H9 (cell line): ENCODE results near the gene JMJD1C. TPM values are rescaled to one million over a fixed set of nuclear protein-coding genes. Genes with fewer than 3 reads are reported as not detected.

Experiments
- DNase-seq: peaks from one replicate; pipeline ENCODE4 v3.0.0-alpha.2; 2017
- H2AFZ ChIP-seq: one replicate; pipeline ENCODE4 v1.6.1; 2013; ENCODE audit warnings: mild to moderate bottlenecking, low read length, control low read depth, moderate library complexity
- H2AK5ac ChIP-seq: 2 replicates; pipeline ENCODE4 v1.6.1; 2013; ENCODE audit warnings: low read length, control low read depth, mixed read lengths; ENCODE audit not compliant: insufficient read length
- H2BK120ac ChIP-seq: one replicate; pipeline ENCODE4 v1.6.1; 2013; ENCODE audit warnings: low read depth, mild to moderate bottlenecking, low read length, control low read depth, inconsistent platforms; ENCODE audit not compliant: poor library complexity, severe bottlenecking
- H2BK12ac ChIP-seq: 2 replicates; pipeline ENCODE4 v1.6.1; 2013; ENCODE audit warnings: low read length, control low read depth, mixed read lengths, low read depth; ENCODE audit not compliant: insufficient read length
- H2BK15ac ChIP-seq: 2 replicates; pipeline ENCODE4 v1.6.1; 2013; ENCODE audit warnings: low read depth, low read length, control low read depth
- H2BK20ac ChIP-seq: one replicate; pipeline ENCODE4 v1.6.1; 2013; ENCODE audit warnings: low read depth, mild to moderate bottlenecking, low read length, control low read depth, inconsistent platforms; ENCODE audit not compliant: poor library complexity, severe bottlenecking
- H2BK5ac ChIP-seq: 2 replicates; pipeline ENCODE4 v1.6.1; 2013; ENCODE audit warnings: low read length, control low read depth, mixed read lengths; ENCODE audit not compliant: insufficient read length
- H3K14ac ChIP-seq: 2 replicates; pipeline ENCODE4 v1.6.1; 2013; ENCODE audit warnings: low read length, control low read depth; ENCODE audit not compliant: insufficient read depth
- H3K18ac ChIP-seq: 2 replicates; pipeline ENCODE4 v1.6.1; 2013; ENCODE audit warnings: low read depth, mild to moderate bottlenecking, mixed read lengths, low read length, control low read depth; ENCODE audit not compliant: insufficient read length
- H3K23ac ChIP-seq: 2 replicates; pipeline ENCODE4 v1.6.1; 2013; ENCODE audit warnings: low read length, control low read depth, mixed read lengths, low read depth; ENCODE audit not compliant: insufficient read length
- H3K23me2 ChIP-seq: 2 replicates; pipeline ENCODE4 v1.6.1; 2013; ENCODE audit warnings: low read depth, mild to moderate bottlenecking, mixed read lengths, low read length, control low read depth; ENCODE audit not compliant: insufficient read length, poor library complexity, severe bottlenecking
- H3K27ac ChIP-seq: 2 replicates; pipeline ENCODE4 v1.5.1; 2013; ENCODE audit warnings: low read length, control low read depth, mixed read lengths, low read depth; ENCODE audit not compliant: insufficient read length
- H3K27me3 ChIP-seq: 2 replicates; pipeline ENCODE4 v1.6.1; 2013; ENCODE audit warnings: low read length, control low read depth, inconsistent platforms; ENCODE audit not compliant: insufficient read depth
- H3K4ac ChIP-seq: 2 replicates; pipeline ENCODE4 v1.6.1; 2013; ENCODE audit warnings: low read depth, mild to moderate bottlenecking, control low read depth, inconsistent platforms, low read length, moderate library complexity
- H3K4me1 ChIP-seq: 2 replicates; pipeline ENCODE4 v1.6.1; 2013; ENCODE audit warnings: low read length, control low read depth, inconsistent platforms; ENCODE audit not compliant: insufficient read depth
- H3K4me2 ChIP-seq: 2 replicates; pipeline ENCODE4 v1.6.1; 2013; ENCODE audit warnings: low read length, control low read depth, mixed read lengths; ENCODE audit not compliant: insufficient read length, insufficient read depth
- H3K56ac ChIP-seq: 2 replicates; pipeline ENCODE4 v1.6.1; 2013; ENCODE audit warnings: low read depth, mild to moderate bottlenecking, mixed read lengths, low read length, control low read depth; ENCODE audit not compliant: insufficient read length
- H3K79me1 ChIP-seq: 2 replicates; pipeline ENCODE4 v1.6.1; 2013; ENCODE audit warnings: low read depth, mild to moderate bottlenecking, moderate library complexity, low read length, control low read depth, inconsistent platforms; ENCODE audit not compliant: insufficient read depth, poor library complexity, severe bottlenecking
- H3K79me2 ChIP-seq: 2 replicates; pipeline ENCODE4 v1.6.1; 2013; ENCODE audit warnings: low read length, control low read depth, inconsistent platforms; ENCODE audit not compliant: insufficient read depth
- H3K9ac ChIP-seq: 2 replicates; pipeline ENCODE4 v1.6.1; 2013; ENCODE audit warnings: low read length, control low read depth, mixed read lengths; ENCODE audit not compliant: insufficient read length; ENCODE audit errors: extremely low read depth
- H3K9me3 ChIP-seq: one replicate; pipeline ENCODE4 v1.6.1; 2013; ENCODE audit warnings: low read depth, low read length, inconsistent platforms; ENCODE audit not compliant: control insufficient read depth
- H3T11ph ChIP-seq: one replicate; pipeline ENCODE4 v1.6.1; 2013; ENCODE audit warnings: mild to moderate bottlenecking, low read length, control low read depth, inconsistent platforms
- H4K20me1 ChIP-seq: one replicate; pipeline ENCODE4 v1.6.1; 2013; ENCODE audit not compliant: control insufficient read depth, insufficient read length, insufficient read depth
- H4K5ac ChIP-seq: 2 replicates; pipeline ENCODE4 v1.6.1; 2013; ENCODE audit warnings: low read depth, mild to moderate bottlenecking, mixed read lengths, low read length, control low read depth; ENCODE audit not compliant: insufficient read length
- H4K8ac ChIP-seq: replicated peaks from 2 replicates; pipeline ENCODE4 v1.6.1; 2013; ENCODE audit warnings: low read length, control low read depth, mixed read lengths, low read depth; ENCODE audit not compliant: insufficient read length
- H4K91ac ChIP-seq: 2 replicates; pipeline ENCODE4 v1.6.1; 2013; ENCODE audit warnings: low read depth, mild to moderate bottlenecking, moderate library complexity, mixed read lengths, low read length, control low read depth; ENCODE audit not compliant: insufficient read length
- H3K27ac Mint-ChIP-seq, 3 experiments: 2 replicates in 2 of 3; 3 replicates in 1 of 3; pipeline ENCODE4 v1.8.0; 2020 to 2021; ENCODE audit warnings: mixed read lengths in 3 of 3, mild to moderate bottlenecking in 1 of 3, moderate library complexity in 1 of 3
- H3K27me3 Mint-ChIP-seq: 2 replicates; pipeline ENCODE4 v1.8.0; 2021; ENCODE audit warnings: low read depth, mild to moderate bottlenecking, moderate library complexity, mixed read lengths
- H3K36me3 Mint-ChIP-seq, 3 experiments: 2 replicates in 2 of 3; 3 replicates in 1 of 3; pipeline ENCODE4 v1.8.0; 2020 to 2021; ENCODE audit warnings: low read depth in 3 of 3, mixed read lengths in 3 of 3; ENCODE audit not compliant: insufficient read depth in 1 of 3
- H3K4me1 Mint-ChIP-seq, 2 experiments: 2 replicates each; pipeline ENCODE4 v1.8.0; 2020; ENCODE audit warnings: mixed read lengths in 2 of 2
- H3K4me3 Mint-ChIP-seq, 2 experiments: 2 replicates in 1 of 2; 3 replicates in 1 of 2; pipeline ENCODE4 v1.8.0; 2020 to 2021; ENCODE audit warnings: mild to moderate bottlenecking in 2 of 2, mixed read lengths in 2 of 2, moderate library complexity in 1 of 2
- H3K9me3 Mint-ChIP-seq, 2 experiments: 2 replicates in 1 of 2; 3 replicates in 1 of 2; pipeline ENCODE4 v1.8.0; 2020; ENCODE audit warnings: mild to moderate bottlenecking in 2 of 2, mixed read lengths in 2 of 2, moderate library complexity in 1 of 2
- CTCF ChIP-seq: fragments of 200-600 bp; sonication (generic); conservative IDR thresholded peaks from 3 replicates; pipeline ENCODE4 v1.8.0; 2021; ENCODE audit warnings: antibody characterized with exemption, mild to moderate bottlenecking
- WGBS: extraction: QIAGEN DNeasy Blood & Tissue Kit; methylation state at CpG from one replicate; pipeline ENCODE4 v1.1.7; 2013; ENCODE audit warnings: missing lambda C conversion rate, low lambda C conversion rate, mixed read lengths; ENCODE audit not compliant: insufficient read length; ENCODE audit errors: extremely low coverage; 5-methylcytosine and 5-hydroxymethylcytosine counted together
- total RNA-seq: library from RNA; stranded (reverse); gene quantifications from 2 replicates; pipeline ENCODE4 v1.2.1, GENCODE V29; 2021

JMJD1C gene
- total RNA-seq, 1 experiment from 2014 or later: 200 TPM

GRCh38 chr10:63164166-63164623 is 301.6 kb downstream of the JMJD1C start:
- Histone ChIP-seq H3K4me2 (no peak overlapping the region), H3K79me1 (no peaks in the 10 kb centered on the region), H4K20me1 (no peaks in the 10 kb centered on the region), H3K14ac (no peak overlapping the region), H3K27ac (no peak overlapping the region), H3T11ph (no peak overlapping the region), H3K23me2 (no peaks in the 10 kb centered on the region), H2BK120ac (no peak overlapping the region), H3K79me2 (no peaks in the 10 kb centered on the region), H3K27me3 (no peaks in the 10 kb centered on the region), H4K5ac (no peak overlapping the region), H3K4me1 (no peaks in the 10 kb centered on the region), H3K23ac (no peak overlapping the region), H2BK15ac (no peak overlapping the region), H2BK20ac (no peak overlapping the region), H3K18ac (no peak overlapping the region), H4K8ac (no peak overlapping the region), H3K9me3 (no peaks in the 10 kb centered on the region), H4K91ac (no peak overlapping the region), H3K9ac (no peak overlapping the region), H3K4ac (no peak overlapping the region), H2BK12ac (no peak overlapping the region), H3K56ac (no peak overlapping the region), H2BK5ac (no peak overlapping the region), H2AFZ (no peak overlapping the region), H2AK5ac (no peak overlapping the region)
- H3K27ac Mint-ChIP-seq: peak overlapping the region in 1 of 3 experiments; percentile 80; a peak in 2 of 7 replicates
- no peak for TF ChIP-seq CTCF
- WGBS: no CpG with 5 or more reads among the region's 2 CpGs
- no peak overlapping the region for H3K4me3 Mint-ChIP-seq
- H3K9me3 Mint-ChIP-seq: no peaks in the 10 kb centered on the region; a peak in 1 of 5 replicates
- no peaks in the 10 kb centered on the region for H3K4me1 Mint-ChIP-seq
- H3K36me3 Mint-ChIP-seq: peaks cover 12 to 46% (median 24%) of the 10 kb centered on the region in 3 experiments; a peak in 5 of 7 replicates
- no peak for DNase-seq
- no peaks in the 10 kb centered on the region; the same call in 1 of the 2 replicates for H3K27me3 Mint-ChIP-seq
